ENCODE results near the gene MCRIP1. TPM values are rescaled to one million over a fixed set of nuclear protein-coding genes. Genes with fewer than 3 reads are reported as not detected.

Gene MCRIP1
- total and polyA plus RNA-seq, 2 of the 13 experiments (the other 11 are each of a cell fraction or from before 2014, with no cell fraction given): 79.7 to 84.9 TPM

GRCh38 chr17:81871387-81872230 lies 38.5 kb upstream of the MCRIP1 start (continued):
- TF ChIP-seq ZNF567 (CRISPR knock-in tag; IDR thresholded peaks at IDR 0.05; ENCODE audit: borderline replicate concordance) (peak; percentile 90; the same call in 1 of the 2 replicates), ATF2 (CRISPR knock-in tag; IDR thresholded peaks at IDR 0.05) (peak; percentile 69; the same call in 1 of the 2 replicates), SRSF9 (IDR thresholded peaks at IDR 0.05; ENCODE audit: borderline replicate concordance, insufficient read depth, low read depth, low read length, poor library complexity, severe bottlenecking) (no peak), SMYD3 (CRISPR knock-in tag; IDR thresholded peaks at IDR 0.05) (0 out of 2 replicates have a peak, but pooled peaks have one; percentile 63), TRIM22 (IDR thresholded peaks at IDR 0.05) (no peak), RFX1 (IDR thresholded peaks at IDR 0.05) (no peak), PCBP2 (optimal IDR thresholded peaks at IDR 0.05; ENCODE audit: low read depth, low read length, poor library complexity, severe bottlenecking) (no peak), RERE (CRISPR knock-in tag; IDR thresholded peaks at IDR 0.05; ENCODE audit: low read depth) (no peak; the same call in 1 of the 2 replicates), ZNF263 (CRISPR knock-in tag; IDR thresholded peaks at IDR 0.05) (peak; percentile 63), ZNF724P (CRISPR knock-in tag; IDR thresholded peaks at IDR 0.05; ENCODE audit: borderline replicate concordance) (peak; percentile 89), PBX2 (CRISPR knock-in tag; IDR thresholded peaks at IDR 0.05) (no peak; the same call in 1 of the 2 replicates), ATAD3A (CRISPR knock-in tag; IDR thresholded peaks at IDR 0.05) (no peak), CBX5 (CRISPR knock-in tag; IDR thresholded peaks at IDR 0.05; ENCODE audit: borderline replicate concordance) (no peak), KAT2B (IDR thresholded peaks at IDR 0.05; ENCODE audit: borderline replicate concordance, low read depth, low read length) (no peak), DPF2 (CRISPR knock-in tag; IDR thresholded peaks at IDR 0.05; ENCODE audit: borderline replicate concordance, low read depth) (no peak), LCORL (IDR thresholded peaks at IDR 0.05) (no peak), LCORL (CRISPR knock-in tag; IDR thresholded peaks at IDR 0.05) (peak; percentile 75)
